Duodenal mucosa (tissue), 2 donors: Measurements from ENCODE around the gene NBL1.

ENCODE experiments used
- H3K27ac ChIP-seq: one replicate; pipeline ENCODE4 v1.7.0; 2013; ENCODE audit warnings: low read depth, low read length
- H3K27me3 ChIP-seq, 2 donors: one replicate each; pipeline ENCODE4 v1.7.0; 2013; ENCODE audit warnings: low read length in 2 of 2, control low read depth in 1 of 2; ENCODE audit not compliant: insufficient read depth in 2 of 2, control insufficient read depth in 1 of 2
- H3K36me3 ChIP-seq, 2 donors: one replicate each; pipeline ENCODE4 v1.7.0; 2013; ENCODE audit warnings: low read length in 2 of 2, control low read depth in 1 of 2; ENCODE audit not compliant: insufficient read depth in 2 of 2, control insufficient read depth in 1 of 2
- H3K4me1 ChIP-seq, 2 donors: one replicate each; pipeline ENCODE4 v1.7.0; 2013; ENCODE audit warnings: low read length in 2 of 2, control low read depth in 1 of 2; ENCODE audit not compliant: insufficient read depth in 2 of 2, control insufficient read depth in 1 of 2
- H3K4me3 ChIP-seq, 2 donors: one replicate each; pipeline ENCODE4 v1.7.0; 2013; ENCODE audit warnings: low read length in 2 of 2, low read depth in 1 of 2
- H3K9ac ChIP-seq, 2 donors: one replicate each; pipeline ENCODE4 v1.7.0; 2013; ENCODE audit warnings: low read length in 2 of 2, low read depth in 1 of 2
- H3K9me3 ChIP-seq, 2 donors: one replicate each; pipeline ENCODE4 v1.7.0; 2013; ENCODE audit warnings: low read length in 2 of 2, control low read depth in 1 of 2; ENCODE audit not compliant: control insufficient read depth in 1 of 2

Gene NBL1

GRCh38 chr1:19655718-19656080, 11.6 kb downstream of the NBL1 start:
- H3K9me3 ChIP-seq, result no peaks in the 10 kb centered on the region
- no peak overlapping the region for H3K4me3 ChIP-seq
- no peak overlapping the region for H3K27ac ChIP-seq
- H3K27me3 ChIP-seq, result no peaks in the 10 kb centered on the region
- H3K9ac ChIP-seq, result no peak overlapping the region
- peaks cover 12 to 51% of the 10 kb centered on the region in 2 donors for H3K36me3 ChIP-seq
- H3K4me1 ChIP-seq, result peaks cover 25 to 32% of the 10 kb centered on the region in 2 donors

- Histone ChIP-seq H3K27ac (no peak overlapping the region), H3K27me3 (no peaks in the 10 kb centered on the region), H3K9me3 (no peaks in the 10 kb centered on the region), H3K4me1 (peaks cover 20 to 26% of the 10 kb centered on the region in 2 donors), H3K9ac (no peak overlapping the region), H3K4me3 (no peak overlapping the region), H3K36me3 (peaks cover 12 to 51% of the 10 kb centered on the region in 2 donors)
These were observed 12.1 kb downstream of the NBL1 start for GRCh38 chr1:19656134-19656779.

GRCh38 chr1:19656780-19657466, 12.8 kb downstream of the NBL1 start:
- peaks cover 20 to 24% of the 10 kb centered on the region in 2 donors for H3K4me1 ChIP-seq
- H3K9me3 ChIP-seq, result no peaks in the 10 kb centered on the region
- H3K36me3 ChIP-seq, result peaks cover 12 to 50% of the 10 kb centered on the region in 2 donors
- H3K4me3 ChIP-seq, result no peak overlapping the region
- H3K27ac ChIP-seq, result no peak overlapping the region
- H3K9ac ChIP-seq, result no peak overlapping the region
- H3K27me3 ChIP-seq, result no peaks in the 10 kb centered on the region

GRCh38 chr1:19657511-19657910, 13.4 kb downstream of the NBL1 start:
- H3K4me3 ChIP-seq, result no peak overlapping the region
- no peaks in the 10 kb centered on the region for H3K27me3 ChIP-seq
- H3K9me3 ChIP-seq, result no peaks in the 10 kb centered on the region
- no peak overlapping the region for H3K27ac ChIP-seq
- H3K9ac ChIP-seq, result no peak overlapping the region
- peaks cover 20 to 24% of the 10 kb centered on the region in 2 donors for H3K4me1 ChIP-seq
- peaks cover 12 to 44% of the 10 kb centered on the region in 2 donors for H3K36me3 ChIP-seq

- Histone ChIP-seq H3K36me3 (peaks cover 12 to 43% of the 10 kb centered on the region in 2 donors), H3K4me3 (no peak overlapping the region), H3K27ac (no peak overlapping the region), H3K27me3 (peaks cover 4 to 5% of the 10 kb centered on the region in 2 donors), H3K9me3 (no peaks in the 10 kb centered on the region), H3K4me1 (peaks cover 19 to 24% of the 10 kb centered on the region in 2 donors), H3K9ac (no peak overlapping the region)
These were observed 14.1 kb downstream of the NBL1 start for GRCh38 chr1:19658186-19658585.

- no peak overlapping the region for H3K9ac ChIP-seq
- peaks cover 2 to 20% of the 10 kb centered on the region in 2 donors for H3K36me3 ChIP-seq
- peaks cover 0 to 7% of the 10 kb centered on the region in 2 donors for H3K4me1 ChIP-seq
- H3K27ac ChIP-seq, result no peak overlapping the region
- H3K9me3 ChIP-seq, result no peaks in the 10 kb centered on the region
- no peak overlapping the region for H3K4me3 ChIP-seq
- H3K27me3 ChIP-seq, result peaks cover 30 to 35% of the 10 kb centered on the region in 2 donors
These were observed 17.7 kb downstream of the NBL1 start for GRCh38 chr1:19661721-19662228.

GRCh38 chr1:19662313-19662712, 18.2 kb downstream of the NBL1 start:
- Histone ChIP-seq H3K4me3 (no peak overlapping the region), H3K27ac (no peak overlapping the region), H3K36me3 (peaks cover 0 to 15% of the 10 kb centered on the region in 2 donors), H3K9me3 (no peaks in the 10 kb centered on the region), H3K9ac (no peak overlapping the region), H3K27me3 (peaks cover 33 to 39% of the 10 kb centered on the region in 2 donors), H3K4me1 (peaks cover 0 to 7% of the 10 kb centered on the region in 2 donors)

GRCh38 chr1:19664453-19665185, 20.5 kb downstream of the NBL1 start, which contains the start of gene HTR6:
Gene HTR6, plus strand, starts transcription at chr1:19664875. Its CDS starts 879 bp downstream, at chr1:19665754.
- Histone ChIP-seq H3K4me3 (no peak within 1 kb of the TSS), H3K36me3 (no peaks in the 10 kb centered on the region), H3K4me1 (peaks cover 0 to 5% of the 10 kb centered on the region in 2 donors), H3K9me3 (no peaks in the 10 kb centered on the region), H3K9ac (no peak within 1 kb of the TSS), H3K27ac (no peak within 1 kb of the TSS), H3K27me3 (peaks cover 44 to 45% of the 10 kb centered on the region in 2 donors)

- peaks cover 44 to 45% of the 10 kb centered on the region in 2 donors for H3K27me3 ChIP-seq
- no peaks in the 10 kb centered on the region for H3K36me3 ChIP-seq
- H3K9ac ChIP-seq, result no peak overlapping the region
- no peaks in the 10 kb centered on the region for H3K9me3 ChIP-seq
- H3K4me1 ChIP-seq, result peaks cover 0 to 3% of the 10 kb centered on the region in 2 donors
- H3K4me3 ChIP-seq, result no peak overlapping the region
- H3K27ac ChIP-seq, result no peak overlapping the region
These were observed 21.0 kb downstream of the NBL1 start for GRCh38 chr1:19665186-19665495.
